Fibroblast of lung (primary cell): ENCODE measurements around the gene PRKACG. TPM values are rescaled to one million over a fixed set of nuclear protein-coding genes. Genes with fewer than 3 reads are reported as not detected.

ENCODE experiments used
- DNase-seq, 2 donors: peaks; one replicate each; pipeline versions ENCODE4 v3.0.0 to v3.0.0-alpha.2; 2010; ENCODE audit warnings: low read depth in 2 of 2
- H2AFZ ChIP-seq: 2 replicates; pipeline ENCODE4 v1.5.1; 2012; ENCODE audit warnings: low read length, control low read depth, inconsistent platforms
- H3K27ac ChIP-seq: 2 replicates; pipeline ENCODE4 v1.5.1; 2011; ENCODE audit warnings: low read length, control low read depth; ENCODE audit not compliant: insufficient read depth
- H3K27me3 ChIP-seq: 2 replicates; pipeline ENCODE4 v1.5.1; 2011; ENCODE audit warnings: mild to moderate bottlenecking, low read length; ENCODE audit not compliant: control insufficient read depth, insufficient read depth
- H3K36me3 ChIP-seq: 2 replicates; pipeline ENCODE4 v1.5.1; 2011; ENCODE audit warnings: low read length; ENCODE audit not compliant: control insufficient read depth, insufficient read depth
- H3K4me1 ChIP-seq: 2 replicates; pipeline ENCODE4 v1.5.1; 2011; ENCODE audit warnings: low read length; ENCODE audit not compliant: control insufficient read depth, insufficient read depth; ENCODE audit errors: extremely low read depth
- H3K4me2 ChIP-seq: 2 replicates; pipeline ENCODE4 v1.5.1; 2011; ENCODE audit warnings: low read length, control low read depth; ENCODE audit not compliant: insufficient read depth; ENCODE audit errors: extremely low read depth
- H3K4me3 ChIP-seq, 4 experiments: fragments of 200-600 bp in 1 of 4; sonication (generic) in 1 of 4; replicated peaks in 1 of 4; 2 replicates each; pipeline ENCODE4 v1.5.1; 2011 to 2016; ENCODE audit warnings: low read length in 4 of 4, low read depth in 3 of 4, mild to moderate bottlenecking in 3 of 4, control low read depth in 2 of 4, inconsistent platforms in 1 of 4, mixed read lengths in 1 of 4; ENCODE audit not compliant: insufficient read depth in 1 of 4; ENCODE audit errors: control extremely low read depth in 1 of 4
- H3K79me2 ChIP-seq: 2 replicates; pipeline ENCODE4 v1.5.1; 2012; ENCODE audit warnings: mild to moderate bottlenecking, low read length, inconsistent platforms; ENCODE audit not compliant: control insufficient read depth, insufficient read depth
- H3K9ac ChIP-seq: 2 replicates; pipeline ENCODE4 v1.5.1; 2011; ENCODE audit warnings: mild to moderate bottlenecking, low read length, control low read depth; ENCODE audit not compliant: insufficient read depth
- H3K9me3 ChIP-seq: 2 replicates; pipeline ENCODE4 v1.5.1; 2012; ENCODE audit warnings: low read depth, low read length; ENCODE audit not compliant: control insufficient read depth, insufficient read depth
- H4K20me1 ChIP-seq: 2 replicates; pipeline ENCODE4 v1.5.1; 2011; ENCODE audit warnings: low read length; ENCODE audit not compliant: control insufficient read depth, insufficient read depth; ENCODE audit errors: extremely low read depth
- CTCF ChIP-seq, 2 donors: IDR thresholded peaks in 1 of 2; conservative IDR thresholded peaks in 1 of 2; 1 replicate in 1 of 2; 2 replicates in 1 of 2; pipeline ENCODE4 v1.5.1; 2011 to 2012; ENCODE audit warnings: low read length in 2 of 2, control low read depth in 1 of 2, inconsistent platforms in 1 of 2, low read depth in 1 of 2, mild to moderate bottlenecking in 1 of 2
- EZH2 ChIP-seq: IDR thresholded peaks from 2 replicates; pipeline ENCODE4 v1.5.1; 2012; ENCODE audit warnings: low read length, control low read depth, mild to moderate bottlenecking; ENCODE audit errors: missing control alignments
- polyA plus RNA-seq, 2 donors: library from polyadenylated mRNA; depleted of rRNA in 1 of 2; stranded (reverse) in 1 of 2; unstranded in 1 of 2; fragments of >200 nt; gene quantifications; 2 replicates each; pipeline ENCODE4 v1.2.1, GENCODE V29; 2011 to 2012; ENCODE audit warnings: missing spikeins in 1 of 2
- total RNA-seq: library from RNA; depleted of rRNA; stranded (reverse); fragments of >200 nt; gene quantifications from 2 replicates; pipeline ENCODE4 v1.2.1, GENCODE V29; 2014

Gene PRKACG
- total and polyA plus RNA-seq, 2 donors (not counting 1 experiment from before 2014, with no cell fraction given): not detected

- Histone ChIP-seq H3K79me2 (no peaks in the 10 kb centered on the region), H3K9me3 (no peaks in the 10 kb centered on the region), H3K36me3 (peaks cover 2% of the 10 kb centered on the region), H3K27ac (no peak overlapping the region), H2AFZ (no peak overlapping the region), H3K27me3 (no peaks in the 10 kb centered on the region), H3K4me1 (peaks cover 3% of the 10 kb centered on the region), H3K9ac (no peak overlapping the region), H3K4me2 (no peak overlapping the region), H4K20me1 (no peaks in the 10 kb centered on the region), H3K4me3 (no peak overlapping the region)
- TF ChIP-seq CTCF (conservative IDR thresholded peaks at IDR 0.05 in 1 of 2, IDR thresholded peaks at IDR 0.05 in 1 of 2; ENCODE audit: low read depth in 1 of 2, low read length in 2 of 2) (no peak), EZH2 (no peak)
- no peak for DNase-seq
These were observed 31.9 kb upstream of the PRKACG start for GRCh38 chr9:69045821-69046220.

- Histone ChIP-seq H3K27ac (no peak overlapping the region), H3K36me3 (peaks cover 2% of the 10 kb centered on the region), H3K27me3 (no peaks in the 10 kb centered on the region), H3K4me1 (peaks cover 3% of the 10 kb centered on the region), H3K79me2 (no peaks in the 10 kb centered on the region), H3K9ac (no peak overlapping the region), H3K4me3 (no peak overlapping the region), H3K4me2 (no peak overlapping the region), H4K20me1 (no peaks in the 10 kb centered on the region), H3K9me3 (no peaks in the 10 kb centered on the region), H2AFZ (no peak overlapping the region)
- DNase-seq: peak; percentile 62 to 65
- TF ChIP-seq EZH2 (no peak), CTCF (conservative IDR thresholded peaks at IDR 0.05 in 1 of 2, IDR thresholded peaks at IDR 0.05 in 1 of 2; ENCODE audit: low read depth in 1 of 2, low read length in 2 of 2) (no peak)
These were observed 30.6 kb upstream of the PRKACG start for GRCh38 chr9:69044240-69045219.

GRCh38 chr9:69040646-69041045 lies 26.7 kb upstream of the PRKACG start:
- no peak for TF ChIP-seq EZH2
- no peak for TF ChIP-seq CTCF (conservative IDR thresholded peaks at IDR 0.05 in 1 of 2, IDR thresholded peaks at IDR 0.05 in 1 of 2; ENCODE audit: low read depth in 1 of 2, low read length in 2 of 2)
- Histone ChIP-seq H3K4me2 (no peak overlapping the region), H3K4me1 (peaks cover 5% of the 10 kb centered on the region), H3K36me3 (no peaks in the 10 kb centered on the region), H3K9ac (no peak overlapping the region), H4K20me1 (no peaks in the 10 kb centered on the region), H2AFZ (no peak overlapping the region), H3K27me3 (no peaks in the 10 kb centered on the region), H3K79me2 (peaks cover 11% of the 10 kb centered on the region), H3K4me3 (no peak overlapping the region), H3K27ac (no peak overlapping the region), H3K9me3 (no peaks in the 10 kb centered on the region)
- DNase-seq: no peak
